T-cell (primary cell): Measurements from ENCODE around the gene STK16. TPM values are rescaled to one million over a fixed set of nuclear protein-coding genes. Genes with fewer than 3 reads are reported as not detected.

Source experiments
- ATAC-seq, 4 experiments: fragments of 200-7000 bp in 3 of 4; fragments of 150-1000 bp in 1 of 4; cut with Tn5 transposase; replicated peaks in 1 of 4; 1 replicate in 3 of 4; 2 replicates in 1 of 4; pipeline ENCODE4 v1.10.0; 2021; ENCODE audit warnings: moderate library complexity in 3 of 4, mild to moderate bottlenecking in 2 of 4, moderate number of reproducible peaks in 1 of 4
- CTCF ChIA-PET, 2 donors: fragments of 300-600 bp; sonication (Branson Sonifier 250); formaldehyde crosslinking; loops; one replicate each; lab custom pipeline; 2022; ENCODE audit warnings: antibody characterized with exemption in 2 of 2; lab: Charles Lee
- POLR2A ChIA-PET, 2 donors: fragments of 300-600 bp; sonication (Branson Sonifier 250); formaldehyde crosslinking; loops; one replicate each; lab custom pipeline; 2022; ENCODE audit warnings: antibody characterized with exemption in 2 of 2; lab: Charles Lee
- DNase-seq, 35 experiments: peaks; one replicate each; pipeline versions ENCODE4 v3.0.0 to v3.0.0-alpha.2; 2013 to 2023
- H3K27ac ChIP-seq: one replicate; pipeline ENCODE4 v1.5.1; 2013; ENCODE audit warnings: low read length
- H3K27me3 ChIP-seq, 2 experiments: replicated peaks in 1 of 2; 1 replicate in 1 of 2; 2 replicates in 1 of 2; pipeline versions ENCODE4 v1.6.1 to v1.7.0; 2013; ENCODE audit warnings: low read length in 1 of 2, mixed read lengths in 1 of 2; ENCODE audit not compliant: control insufficient read depth in 2 of 2, insufficient read depth in 2 of 2; ENCODE audit errors: extremely low read depth in 1 of 2
- H3K36me3 ChIP-seq, 2 donors: 1 replicate in 1 of 2; 2 replicates in 1 of 2; pipeline versions ENCODE4 v1.6.1 to v1.7.0; 2013; ENCODE audit warnings: low read length in 1 of 2; ENCODE audit not compliant: control insufficient read depth in 2 of 2, insufficient read depth in 1 of 2; ENCODE audit errors: extremely low read depth in 1 of 2
- H3K4me1 ChIP-seq, 2 experiments: 1 replicate in 1 of 2; 2 replicates in 1 of 2; pipeline versions ENCODE4 v1.6.1 to v1.7.0; 2013; ENCODE audit warnings: low read length in 2 of 2, mixed read lengths in 1 of 2; ENCODE audit not compliant: insufficient read depth in 2 of 2, control insufficient read depth in 1 of 2; ENCODE audit errors: extremely low read depth in 1 of 2
- H3K4me3 ChIP-seq, 2 donors: 1 replicate in 1 of 2; 2 replicates in 1 of 2; pipeline versions ENCODE4 v1.5.1 to v1.7.0; 2013; ENCODE audit warnings: mild to moderate bottlenecking in 2 of 2, low read length in 1 of 2, moderate library complexity in 1 of 2; ENCODE audit not compliant: control insufficient read depth in 1 of 2; ENCODE audit errors: extremely low read depth in 1 of 2
- H3K9me3 ChIP-seq: 2 replicates; pipeline ENCODE4 v1.7.0; 2013
- H3K27ac Mint-ChIP-seq, 2 donors: one replicate each; pipeline ENCODE4 v1.8.0; 2020 to 2021; ENCODE audit warnings: mild to moderate bottlenecking in 2 of 2, mixed read lengths in 2 of 2
- H3K27me3 Mint-ChIP-seq, 2 donors: one replicate each; pipeline ENCODE4 v1.8.0; 2021 to 2022; ENCODE audit warnings: mixed read lengths in 2 of 2
- H3K36me3 Mint-ChIP-seq: one replicate; pipeline ENCODE4 v1.8.0; 2021; ENCODE audit warnings: mixed read lengths
- H3K4me1 Mint-ChIP-seq, 3 donors: one replicate each; pipeline ENCODE4 v1.8.0; 2020 to 2022; ENCODE audit warnings: mixed read lengths in 3 of 3, mild to moderate bottlenecking in 1 of 3
- H3K4me3 Mint-ChIP-seq, 3 donors: one replicate each; pipeline ENCODE4 v1.8.0; 2020 to 2022; ENCODE audit warnings: mild to moderate bottlenecking in 3 of 3, mixed read lengths in 3 of 3, moderate library complexity in 3 of 3
- H3K9me3 Mint-ChIP-seq, 3 donors: one replicate each; pipeline ENCODE4 v1.8.0; 2020 to 2022; ENCODE audit warnings: mixed read lengths in 3 of 3
- WGBS: methylation state at CpG from one replicate; pipeline ENCODE4 v1.1.5; 2013; ENCODE audit warnings: missing lambda C conversion rate; ENCODE audit not compliant: insufficient coverage; 5-methylcytosine and 5-hydroxymethylcytosine counted together
- total RNA-seq, 35 experiments: library from RNA in 6 of 35; stranded (reverse) in 6 of 35; fragments of 120-200 nt in 1 of 35; gene quantifications; one replicate each; pipeline versions ENCODE4 v1.2.1 to v1.2.4 and lab custom pipeline; 2013 to 2026

Gene STK16
- total RNA-seq, 5 donors from 2014 or later (not counting 1 experiment from before 2014, with no cell fraction given), result 19.3 to 26.6 (median 21.3) TPM

DNA sequence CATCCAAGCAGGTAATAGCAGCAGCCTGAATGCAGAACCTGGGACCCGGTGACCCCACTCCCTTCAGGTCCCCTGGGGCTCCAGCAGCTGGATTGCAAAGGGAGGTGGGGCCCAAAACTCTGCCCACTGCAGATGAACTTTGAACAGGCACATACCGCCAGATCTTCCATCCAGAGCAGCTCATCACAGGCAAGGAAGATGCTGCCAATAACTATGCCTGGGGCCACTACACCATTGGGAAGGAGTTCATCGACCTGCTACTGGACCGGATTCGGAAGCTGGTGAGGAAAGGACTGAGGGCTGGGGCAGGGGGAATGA lies 24.7 kb downstream of the STK16 start:
- CTCF ChIA-PET, result interaction anchor here in 1 of 2 donors (1.6 kb wide), 1 partner anchor 15 kb away, joined by 4 read pairs; no protein-coding TSS in a partner anchor
- no peaks in the 10 kb centered on the region for H3K9me3 ChIP-seq
- POLR2A ChIA-PET, result no interaction called here

DNA sequence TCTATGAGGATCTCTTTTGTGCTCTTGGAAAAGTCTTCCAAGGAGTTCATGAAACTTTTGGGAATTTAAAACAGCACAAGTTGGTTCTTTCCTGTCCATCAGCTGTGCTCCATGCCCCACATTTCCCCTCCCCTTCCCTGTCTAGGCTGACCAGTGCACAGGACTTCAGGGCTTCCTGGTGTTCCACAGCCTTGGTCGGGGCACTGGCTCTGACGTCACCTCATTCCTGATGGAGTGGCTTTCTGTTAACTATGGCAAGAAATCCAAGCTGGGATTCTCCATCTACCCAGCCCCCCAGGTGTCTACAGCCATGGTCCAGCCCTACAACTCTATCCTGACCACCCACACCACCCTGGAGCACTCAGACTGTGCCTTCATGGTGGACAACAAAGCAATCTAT lies 25.7 kb downstream of the STK16 start:
- ChIA-PET CTCF (interaction anchor here in 1 of 2 donors (1.6 kb wide), 1 partner anchor 16 kb away, joined by 4 read pairs; no protein-coding TSS in a partner anchor), POLR2A (interaction anchor here in 1 of 2 donors (0.6 kb wide), 1 partner anchor 12 kb away, joined by 7 read pairs; no protein-coding TSS in a partner anchor)
- Histone ChIP-seq H3K36me3 (no peaks in the 10 kb centered on the region), H3K4me1 (no peaks in the 10 kb centered on the region), H3K27ac (no peak overlapping the region), H3K4me3 (no peak overlapping the region), H3K27me3 (peaks cover 0 to 16% of the 10 kb centered on the region in 2 experiments), H3K9me3 (no peaks in the 10 kb centered on the region)
- Mint-ChIP-seq H3K4me1 (no peaks in the 10 kb centered on the region), H3K4me3 (no peak overlapping the region), H3K9me3 (no peaks in the 10 kb centered on the region), H3K36me3 (no peaks in the 10 kb centered on the region), H3K27me3 (no peaks in the 10 kb centered on the region), H3K27ac (no peak overlapping the region)
- ATAC-seq (no peak), DNase-seq (no peak)
- 83% methylated on average over 2 of the region's 2 CpGs for WGBS

More for the DNA sequence above, 24.7 kb downstream of the STK16 start:
- H3K27ac ChIP-seq, result no peak overlapping the region
- H3K27me3 Mint-ChIP-seq, result no peaks in the 10 kb centered on the region
- H3K27me3 ChIP-seq, result peaks cover 0 to 16% of the 10 kb centered on the region in 2 experiments
- H3K27ac Mint-ChIP-seq, result no peak overlapping the region
- H3K36me3 Mint-ChIP-seq, result no peaks in the 10 kb centered on the region
- no peaks in the 10 kb centered on the region for H3K9me3 Mint-ChIP-seq
- WGBS, result 90% methylated on average over 5 of the region's 5 CpGs
- no peak for DNase-seq
- no peak for ATAC-seq
- no peak overlapping the region for H3K4me3 Mint-ChIP-seq
- no peaks in the 10 kb centered on the region for H3K4me1 ChIP-seq
- no peak overlapping the region for H3K4me3 ChIP-seq
- H3K36me3 ChIP-seq, result no peaks in the 10 kb centered on the region
- no peaks in the 10 kb centered on the region for H3K4me1 Mint-ChIP-seq

DNA sequence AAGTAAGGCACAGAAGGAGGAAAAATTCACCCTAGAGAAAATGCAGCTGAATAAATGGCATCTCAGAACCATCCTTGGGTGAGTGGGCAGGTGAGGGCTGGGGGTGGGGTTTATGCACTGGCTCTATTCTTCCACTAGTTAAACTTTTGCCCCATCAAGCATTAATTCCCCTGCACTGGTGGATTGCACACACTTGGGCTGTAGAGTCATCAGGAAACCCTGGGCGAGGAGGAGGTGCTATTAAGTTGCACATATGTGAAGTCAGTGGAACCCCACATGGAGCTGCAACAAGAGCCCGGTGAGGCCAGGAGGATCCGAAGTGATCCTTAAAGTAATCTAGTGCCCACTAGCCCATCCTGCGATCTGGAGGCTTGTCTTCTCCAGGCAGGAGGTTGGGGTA lies 27.1 kb downstream of the STK16 start:
- no peaks in the 10 kb centered on the region for H3K27me3 Mint-ChIP-seq
- Histone ChIP-seq H3K27ac (no peak overlapping the region), H3K4me3 (no peak overlapping the region), H3K36me3 (no peaks in the 10 kb centered on the region), H3K4me1 (peaks cover 0 to under 1% of the 10 kb centered on the region in 2 experiments), H3K27me3 (peaks cover 0 to 16% of the 10 kb centered on the region in 2 experiments), H3K9me3 (no peaks in the 10 kb centered on the region)
- H3K4me1 Mint-ChIP-seq, result peaks cover 1 to 3% (median 3%) of the 10 kb centered on the region in 3 donors
- H3K27ac Mint-ChIP-seq, result no peak overlapping the region
- H3K4me3 Mint-ChIP-seq, result no peak overlapping the region
- ChIA-PET CTCF (no interaction called here), POLR2A (no interaction called here)
- H3K36me3 Mint-ChIP-seq, result no peaks in the 10 kb centered on the region
- DNase-seq, result no peak
- no peak for ATAC-seq
- no peaks in the 10 kb centered on the region for H3K9me3 Mint-ChIP-seq
- WGBS, result 89% methylated on average over 3 of the region's 4 CpGs

DNA sequence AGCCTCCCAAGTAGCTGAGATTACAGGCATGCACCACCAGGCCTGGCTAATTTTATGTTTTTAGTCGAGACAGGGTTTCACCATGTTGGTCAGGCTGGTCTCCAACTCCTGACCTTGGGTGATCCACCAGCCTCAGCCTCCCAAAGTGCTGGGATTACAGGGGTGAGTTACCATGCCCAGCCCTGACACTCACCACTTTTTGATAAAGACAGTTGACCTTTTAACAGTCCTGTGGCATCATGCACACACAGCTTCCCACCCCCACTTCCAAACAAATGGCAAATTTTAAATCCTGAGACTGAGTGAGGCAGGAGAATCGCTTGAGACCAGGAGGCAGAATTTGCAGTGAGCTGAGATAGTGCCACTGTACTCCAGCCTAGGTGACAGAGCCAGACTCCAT lies 27.7 kb downstream of the STK16 start:
- H3K4me1 ChIP-seq, result peaks cover 3 to 7% of the 10 kb centered on the region in 2 experiments

DNA sequence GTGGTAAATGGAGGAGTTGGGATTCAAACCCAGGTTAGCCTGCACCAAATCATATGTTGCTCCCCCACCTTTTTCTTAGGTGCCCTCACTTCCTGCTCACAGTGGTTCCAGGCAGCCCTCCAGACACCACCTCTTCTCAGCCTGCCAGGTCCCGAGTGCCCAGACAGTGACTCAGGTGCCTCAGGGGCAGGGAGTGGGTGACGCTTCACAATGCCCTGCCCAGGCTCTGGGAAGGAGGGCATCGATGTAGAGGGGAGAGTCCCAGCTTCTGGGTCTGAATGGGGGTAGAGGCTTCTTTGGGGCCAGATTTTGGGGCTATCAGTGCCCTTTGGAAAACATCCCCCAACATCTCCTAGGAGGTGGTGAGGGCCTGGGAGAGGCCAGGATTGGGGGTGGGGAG lies 28.7 kb downstream of the STK16 start:
- no peak overlapping the region for H3K4me3 Mint-ChIP-seq
- 75% methylated on average over 2 of the region's 3 CpGs for WGBS
- ChIA-PET POLR2A (interaction anchor here in 1 of 2 donors (0.7 kb wide), 1 partner anchor 19 kb away, joined by 4 read pairs; no protein-coding TSS in a partner anchor), CTCF (interaction anchor here in 1 of 2 donors (0.6 to 1.8 kb wide), 2 partner anchors 19 to 21 kb away, joined by 3 to 8 read pairs; no protein-coding TSS in a partner anchor)
- peaks cover 17 to 19% (median 19%) of the 10 kb centered on the region in 3 donors for H3K4me1 Mint-ChIP-seq
- Histone ChIP-seq H3K27me3 (peaks cover 0 to 16% of the 10 kb centered on the region in 2 experiments), H3K9me3 (no peaks in the 10 kb centered on the region), H3K4me3 (no peak overlapping the region), H3K27ac (no peak overlapping the region), H3K4me1 (peaks cover 11 to 16% of the 10 kb centered on the region in 2 experiments), H3K36me3 (no peaks in the 10 kb centered on the region)
- no peak for DNase-seq
- H3K27ac Mint-ChIP-seq, result no peak overlapping the region
- no peaks in the 10 kb centered on the region for H3K27me3 Mint-ChIP-seq
- ATAC-seq, result no peak
- no peaks in the 10 kb centered on the region for H3K9me3 Mint-ChIP-seq
- H3K36me3 Mint-ChIP-seq, result no peaks in the 10 kb centered on the region

More for the DNA sequence above, 27.7 kb downstream of the STK16 start:
- Mint-ChIP-seq H3K4me3 (no peak overlapping the region), H3K36me3 (no peaks in the 10 kb centered on the region), H3K27ac (no peak overlapping the region), H3K9me3 (no peaks in the 10 kb centered on the region), H3K4me1 (peaks cover 8 to 10% (median 10%) of the 10 kb centered on the region in 3 donors), H3K27me3 (no peaks in the 10 kb centered on the region)
- H3K27ac ChIP-seq, result no peak overlapping the region
- H3K36me3 ChIP-seq, result no peaks in the 10 kb centered on the region
- POLR2A ChIA-PET, result no interaction called here
- CTCF ChIA-PET, result interaction anchor here in 1 of 2 donors (1.8 kb wide), 1 partner anchor 22 kb away, joined by 8 read pairs; no protein-coding TSS in a partner anchor
- no peaks in the 10 kb centered on the region for H3K9me3 ChIP-seq
- H3K4me3 ChIP-seq, result no peak overlapping the region
- WGBS, result 67% methylated on average over 1 of the region's 2 CpGs
- DNase-seq (no peak), ATAC-seq (no peak)
- peaks cover 0 to 16% of the 10 kb centered on the region in 2 experiments for H3K27me3 ChIP-seq

DNA sequence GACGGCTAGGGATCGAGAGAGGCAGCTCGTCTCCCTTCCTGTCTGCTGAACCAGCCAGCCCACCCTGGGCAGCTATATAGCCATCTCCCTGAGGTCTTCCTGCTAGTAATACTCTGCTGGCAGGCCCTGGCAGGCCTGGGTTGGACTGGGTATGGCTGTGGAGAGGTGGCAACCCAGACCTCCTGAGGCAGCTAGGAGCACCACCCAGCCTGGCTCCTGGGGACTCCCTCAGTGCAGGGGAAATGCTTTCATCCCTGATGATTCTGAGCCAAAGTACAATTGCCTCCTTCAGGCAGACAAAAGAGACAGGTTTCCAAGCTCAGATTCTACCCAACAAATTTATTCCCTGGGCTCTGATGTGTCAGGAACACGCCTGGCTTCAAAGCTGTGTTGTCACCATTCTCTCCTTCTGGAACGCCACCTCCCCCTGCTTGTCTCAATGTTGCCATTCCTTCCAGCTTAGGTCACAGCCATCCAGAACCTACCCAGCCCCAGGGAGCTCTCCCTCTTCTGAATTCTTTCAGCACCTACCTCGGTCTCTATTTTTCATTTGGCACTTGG lies 29.2 kb downstream of the STK16 start:
- Histone ChIP-seq H3K27me3 (peaks cover 0 to 16% of the 10 kb centered on the region in 2 experiments), H3K9me3 (no peaks in the 10 kb centered on the region), H3K4me1 (peaks cover 11 to 18% of the 10 kb centered on the region in 2 experiments), H3K4me3 (no peak overlapping the region), H3K36me3 (no peaks in the 10 kb centered on the region), H3K27ac (no peak overlapping the region)
- Mint-ChIP-seq H3K4me1 (peaks cover 18 to 21% (median 20%) of the 10 kb centered on the region in 3 donors), H3K27ac (no peak overlapping the region), H3K9me3 (no peaks in the 10 kb centered on the region), H3K4me3 (no peak overlapping the region), H3K36me3 (no peaks in the 10 kb centered on the region), H3K27me3 (no peaks in the 10 kb centered on the region)
- DNase-seq (no peak), ATAC-seq (no peak)
- ChIA-PET POLR2A (interaction anchor here in 1 of 2 donors (0.7 kb wide), 1 partner anchor 20 kb away, joined by 4 read pairs; no protein-coding TSS in a partner anchor), CTCF (interaction anchor here in 1 of 2 donors (0.6 to 1.8 kb wide), 2 partner anchors 20 to 21 kb away, joined by 3 to 8 read pairs; no protein-coding TSS in a partner anchor)
- 80% methylated on average over 2 of the region's 6 CpGs for WGBS
